GM10248 (cell line): ENCODE results near the gene OR4D6.
"Not testable (repeated sequence)": the region's sequence is repeated elsewhere in the genome, so short reads cannot be mapped to it uniquely, and the experiment has no call there.

Experiments used
- CTCF ChIA-PET: fragments of 300-600 bp; sonication (Branson Sonifier 250); formaldehyde crosslinking; extraction: SDS; loops from one replicate; lab custom pipeline; 2021; ENCODE audit warnings: antibody characterized with exemption; lab: Yijun Ruan, JAX
- POLR2A ChIA-PET: fragments of 350-650 bp; sonication (Branson Sonifier 250); formaldehyde crosslinking; extraction: SDS; loops from one replicate; lab custom pipeline; 2020; ENCODE audit warnings: antibody characterized with exemption; lab: Yijun Ruan, JAX
- DNase-seq: peaks from one replicate; pipeline ENCODE4 v3.0.0; 2012; ENCODE audit errors: extremely low spot score
- CTCF ChIP-seq: IDR thresholded peaks from 2 replicates; pipeline ENCODE4 v1.5.1; 2012; ENCODE audit warnings: mild to moderate bottlenecking, low read depth; ENCODE audit errors: extremely low read depth, missing control alignments, control extremely low read depth

Gene OR4D6

GRCh38 chr11:59437770-59438169 lies 19.0 kb upstream of the OR4D6 start:
- POLR2A ChIA-PET = no interaction called here
- DNase-seq = no peak
- no peak for TF ChIP-seq CTCF
- CTCF ChIA-PET = interaction anchor here (1.7 to 3.5 kb wide), 3 partner anchors 7 to 267 kb away, joined by 4 to 14 read pairs (median 6); no protein-coding TSS in a partner anchor

DNA sequence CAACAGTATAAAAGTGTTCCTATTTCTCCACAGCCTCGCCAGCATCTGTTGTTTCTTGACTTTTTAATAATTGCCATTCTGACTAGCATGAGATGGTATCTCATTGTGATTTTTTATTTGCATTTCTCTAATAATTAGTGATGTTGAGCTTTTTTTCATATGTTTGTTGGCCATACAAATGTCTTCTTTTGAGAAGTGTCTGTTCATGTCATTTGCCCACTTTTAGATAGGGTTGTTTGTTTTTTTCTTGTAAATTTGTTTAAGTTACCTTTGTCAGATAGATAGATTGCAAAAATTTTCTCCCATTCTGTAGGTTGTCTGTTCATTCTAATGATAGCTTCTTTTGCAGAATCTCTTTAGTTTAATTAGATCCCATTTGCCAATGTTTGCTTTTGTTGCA lies 11.1 kb upstream of the OR4D6 start:
- DNase-seq, POLR2A ChIA-PET, CTCF ChIA-PET: not testable (repeated sequence)

DNA sequence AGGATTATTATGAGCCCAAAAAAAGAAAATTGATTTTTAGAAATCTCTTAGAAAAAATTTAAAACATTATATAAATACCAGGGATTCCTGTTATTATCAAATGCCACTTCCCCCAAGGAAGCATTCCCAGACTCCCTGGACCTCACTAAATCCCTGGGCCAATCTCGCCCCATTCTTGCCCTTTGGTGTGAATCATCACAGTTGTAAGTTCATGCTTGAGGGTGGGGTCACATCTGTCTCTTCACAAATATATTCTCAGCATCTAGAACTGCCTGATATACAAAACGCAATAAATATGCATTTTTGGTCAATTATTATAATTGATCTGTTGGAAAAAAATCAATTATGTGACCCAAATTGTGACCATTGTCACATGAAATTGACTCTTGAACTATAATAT lies 8.3 kb upstream of the OR4D6 start:
- DNase-seq = no peak
- ChIA-PET POLR2A (no interaction called here), CTCF (no interaction called here)
- TF ChIP-seq CTCF = no peak

- ChIA-PET POLR2A (no interaction called here), CTCF (no interaction called here)
- no peak for TF ChIP-seq CTCF
- DNase-seq = no peak
Observed at GRCh38 chr11:59459916-59460315, 3.2 kb downstream of the OR4D6 start.

GRCh38 chr11:59463190-59463641 lies 6.5 kb downstream of the OR4D6 start:
- DNase-seq = no peak
- no peak for TF ChIP-seq CTCF
- ChIA-PET CTCF (no interaction called here), POLR2A (no interaction called here)

- no peak for TF ChIP-seq CTCF
- ChIA-PET CTCF (no interaction called here), POLR2A (no interaction called here)
- no peak for DNase-seq
Observed at GRCh38 chr11:59473015-59473414, 16.3 kb downstream of the OR4D6 start, which contains the start of gene OR4D10. OR4D10 (plus strand) TSS chr11:59473315; CDS start chr11:59477430, 4,115 bp downstream.

- DNase-seq = no peak
- CTCF ChIA-PET = no interaction called here
- POLR2A ChIA-PET = no interaction called here
- TF ChIP-seq CTCF = no peak
Observed at GRCh38 chr11:59475176-59475575, 18.4 kb downstream of the OR4D6 start.
